Activated CD4-positive, alpha-beta T cell treated with anti-CD3 and anti-CD28 coated beads, Interleukin-2, amount 50 U/mL, for 48 hours (primary cell): Measurements from ENCODE around the gene FYN.
"Not testable (repeated sequence)": the region's sequence is repeated elsewhere in the genome, so short reads cannot be mapped to it uniquely, and the experiment has no call there.

Experiments used
- DNase-seq, 2 experiments: peaks; one replicate each; pipeline ENCODE4 v3.0.0-alpha.2; 2020

FYN gene

GRCh38 chr6:111646034-111646433 is 227.2 kb downstream of the FYN start:
- no peak for DNase-seq

GRCh38 chr6:111644893-111645430 is 228.3 kb downstream of the FYN start:
- DNase-seq: no peak

- DNase-seq: peak; percentile 35 to 45
These were observed 230.6 kb downstream of the FYN start for GRCh38 chr6:111642463-111643158.

GRCh38 chr6:111639266-111639665 is 234.0 kb downstream of the FYN start:
- no peak for DNase-seq

GRCh38 chr6:111634981-111635380 is 238.3 kb downstream of the FYN start:
- not testable (repeated sequence) for DNase-seq

GRCh38 chr6:111633822-111634221 is 239.4 kb downstream of the FYN start:
- DNase-seq: no peak

GRCh38 chr6:111632468-111633247 is 240.6 kb downstream of the FYN start:
- DNase-seq: no peak

- DNase-seq: no peak
These were observed 241.3 kb downstream of the FYN start for GRCh38 chr6:111631903-111632460.

- DNase-seq: no peak
These were observed 242.2 kb downstream of the FYN start for GRCh38 chr6:111631018-111631417.

- no peak for DNase-seq
These were observed 245.0 kb downstream of the FYN start for GRCh38 chr6:111628142-111628850.

- DNase-seq: no peak
These were observed 246.8 kb downstream of the FYN start for GRCh38 chr6:111626441-111626840.

- DNase-seq: no peak
These were observed 247.5 kb downstream of the FYN start for GRCh38 chr6:111625461-111626391.

- no peak for DNase-seq
These were observed 248.2 kb downstream of the FYN start for GRCh38 chr6:111625099-111625416.

- no peak for DNase-seq
These were observed 248.7 kb downstream of the FYN start for GRCh38 chr6:111624401-111625098.

GRCh38 chr6:111623046-111623718 is 250.1 kb downstream of the FYN start:
- DNase-seq: no peak

- no peak for DNase-seq
These were observed 253.1 kb downstream of the FYN start for GRCh38 chr6:111620169-111620568.

GRCh38 chr6:111618407-111618806 is 254.8 kb downstream of the FYN start:
- DNase-seq: no peak

GRCh38 chr6:111617149-111617548 is 256.1 kb downstream of the FYN start:
- DNase-seq: no peak

- DNase-seq: no peak
These were observed 257.2 kb downstream of the FYN start for GRCh38 chr6:111615916-111616612.
